NCI-H128 (cell line): ENCODE data around the gene UBL7.

Experiments
- DNase-seq: peaks from one replicate; lab custom pipeline; 2025; ENCODE audit not compliant: unreplicated experiment; lab: John Stamatoyannopoulos, UW

Gene UBL7

GRCh38 chr15:74442063-74442462 is 18.9 kb downstream of the UBL7 start:
- DNase-seq: no peak

GRCh38 chr15:74441248-74441941 is 19.6 kb downstream of the UBL7 start:
- DNase-seq: no peak

GRCh38 chr15:74438721-74439316 is 22.1 kb downstream of the UBL7 start:
- DNase-seq: peak; percentile 21

- no peak for DNase-seq
These were observed 22.8 kb downstream of the UBL7 start for GRCh38 chr15:74438206-74438605.

- DNase-seq: no peak
These were observed 26.5 kb downstream of the UBL7 start for GRCh38 chr15:74434263-74435136.

- peak; percentile 21 for DNase-seq
These were observed 27.2 kb downstream of the UBL7 start, which contains the start of gene SEMA7A for GRCh38 chr15:74433592-74434262. Gene SEMA7A (minus strand): TSS chr15:74433958. CDS start chr15:74433918, 40 bp downstream.

- no peak for DNase-seq
These were observed 27.9 kb downstream of the UBL7 start for GRCh38 chr15:74432968-74433591.

GRCh38 chr15:74432271-74432967 is 28.5 kb downstream of the UBL7 start:
- no peak for DNase-seq

- DNase-seq: no peak
These were observed 29.3 kb downstream of the UBL7 start for GRCh38 chr15:74431645-74432044.

GRCh38 chr15:74431116-74431515 is 29.8 kb downstream of the UBL7 start:
- no peak for DNase-seq

GRCh38 chr15:74430510-74430951 is 30.4 kb downstream of the UBL7 start:
- no peak for DNase-seq

- DNase-seq: no peak
These were observed 31.1 kb downstream of the UBL7 start for GRCh38 chr15:74429781-74430400.

- DNase-seq: no peak
These were observed 31.8 kb downstream of the UBL7 start for GRCh38 chr15:74428970-74429780.

- DNase-seq: no peak
These were observed 32.5 kb downstream of the UBL7 start for GRCh38 chr15:74428442-74428787.

GRCh38 chr15:74427607-74428441 is 33.1 kb downstream of the UBL7 start:
- DNase-seq: no peak

GRCh38 chr15:74426404-74427281 is 34.3 kb downstream of the UBL7 start:
- no peak for DNase-seq

GRCh38 chr15:74425630-74426029 is 35.3 kb downstream of the UBL7 start:
- DNase-seq: no peak
